Transverse colon (tissue), 4 donors: ENCODE results near the gene CAGE1. TPM values are rescaled to one million over a fixed set of nuclear protein-coding genes. Genes with fewer than 3 reads are reported as not detected.

Experiments used
- DNase-seq: peaks from one replicate; pipeline ENCODE4 v3.0.0-alpha.2; 2019
- H3K27ac ChIP-seq, 4 donors: fragments of 200-600 bp; sonication (generic); 2 replicates each; pipeline ENCODE4 v1.5.1; 2016 to 2018; ENCODE audit warnings: inconsistent platforms in 4 of 4
- H3K27me3 ChIP-seq: fragments of 200-600 bp; sonication (generic); 2 replicates; pipeline ENCODE4 v1.5.1; 2017; ENCODE audit warnings: inconsistent platforms
- H3K36me3 ChIP-seq, 4 donors: fragments of 200-600 bp; sonication (generic); 2 replicates each; pipeline ENCODE4 v1.5.1; 2017 to 2019; ENCODE audit warnings: inconsistent platforms in 4 of 4
- H3K4me1 ChIP-seq, 4 donors: fragments of 200-600 bp; sonication (generic); 2 replicates each; pipeline ENCODE4 v1.5.1; 2017 to 2020; ENCODE audit warnings: inconsistent platforms in 4 of 4
- H3K4me3 ChIP-seq, 4 donors: fragments of 200-600 bp; sonication (generic); 1 replicate in 1 of 4; 2 replicates in 3 of 4; pipeline versions ENCODE4 v1.5.1 to v1.6.1; 2017 to 2019; ENCODE audit warnings: inconsistent platforms in 4 of 4
- H3K9me3 ChIP-seq, 2 donors: fragments of 200-600 bp; sonication (generic); 2 replicates each; pipeline ENCODE4 v1.5.1; 2017 to 2019; ENCODE audit warnings: inconsistent platforms in 2 of 2
- EP300 ChIP-seq: sonication (generic); formaldehyde crosslinking; IDR thresholded peaks from one replicate; pipeline ENCODE4 v1.6.1; 2017; ENCODE audit warnings: antibody characterized with exemption, low read depth
- POLR2A ChIP-seq: fragments of 450-650 bp; IDR thresholded peaks from one replicate; pipeline ENCODE4 v1.6.1; 2016; ENCODE audit warnings: antibody characterized with exemption, mild to moderate bottlenecking, moderate library complexity
- POLR2AphosphoS5 ChIP-seq, 3 donors: sonication (generic); formaldehyde crosslinking; IDR thresholded peaks; one replicate each; pipeline ENCODE4 v1.6.1; 2016; ENCODE audit warnings: antibody characterized with exemption in 3 of 3
- WGBS, 2 donors: methylation state at CpG; one replicate each; pipeline ENCODE4 v1.1.5; 2018; ENCODE audit warnings: low coverage in 1 of 2; 5-methylcytosine and 5-hydroxymethylcytosine counted together
- in situ Hi-C, 4 donors: fragments of 200-750 bp; cut with MboI; loops; one replicate each; pipeline versions ENCODE4 v1.15.0 to v1.15.1; 2017; ENCODE audit warnings: low sequenced_read_pairs in 3 of 4, low pct_ligation_motif_present in 1 of 4, low pct_unique_long_range_greater_than_20kb in 1 of 4
- intact Hi-C: fragments of 100-400 bp; cut with DNase I; formaldehyde crosslinking; loops from one replicate; pipeline ENCODE4 v1.15.1; 2023; ENCODE audit warnings: low total_unique reads
- total RNA-seq, 4 donors: library from RNA; depleted of rRNA; stranded (reverse); fragments of >200 nt; gene quantifications; one replicate each; pipeline ENCODE4 v1.1.0, GENCODE V29; 2016
- TF ChIP-seq, protein P1 (sequence below), 5 experiments: fragments of 200-600 bp in 3 of 5; fragments of 450-650 bp in 2 of 5; sonication (generic) in 3 of 5; IDR thresholded peaks; 1 replicate in 2 of 5; 2 replicates in 3 of 5; pipeline ENCODE4 v1.5.1; 2016 to 2017; ENCODE audit warnings: antibody characterized with exemption in 5 of 5, inconsistent platforms in 3 of 5, mild to moderate bottlenecking in 2 of 5, moderate library complexity in 1 of 5

The CAGE1 gene
- total RNA-seq, 4 donors from 2014 or later = not detected

DNA sequence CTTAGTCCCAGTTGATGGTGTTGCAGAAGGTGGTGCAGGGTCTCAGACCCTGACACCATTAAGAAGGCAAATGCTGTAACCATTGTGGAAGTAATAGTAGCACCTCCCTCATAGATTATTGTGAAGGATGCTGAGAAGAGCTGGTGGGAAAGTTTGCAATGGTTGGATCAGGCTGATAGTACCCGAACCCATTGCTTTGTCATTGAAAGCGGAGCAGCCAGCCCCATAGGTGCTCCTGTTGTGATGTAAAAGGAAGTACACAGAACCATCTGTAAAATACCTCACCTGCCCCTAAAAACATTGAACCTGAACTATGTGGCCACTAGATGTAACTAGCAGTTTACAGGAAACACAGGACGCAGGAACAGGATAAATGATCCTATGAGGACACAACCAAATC, 31.5 kb upstream of the CAGE1 start:
- no peak overlapping the region for H3K27ac ChIP-seq
- in situ Hi-C loops (loop anchor here in 3 of 4 donors (25.0 kb wide), 2 partner anchors 134 to 166 kb away; partner anchors contain the start of gene SNRNP48 (in 2 of the 3)), intact Hi-C loops (no loop called here)
- no peaks in the 10 kb centered on the region for H3K27me3 ChIP-seq
- 91 to 94% methylated on average over 2 to 3 of the region's 3 CpGs for WGBS, 2 donors
- no peak overlapping the region for H3K4me3 ChIP-seq
- no peaks in the 10 kb centered on the region for H3K9me3 ChIP-seq
- H3K4me1 ChIP-seq = no peaks in the 10 kb centered on the region
- peaks cover 0 to 23% (median 10%) of the 10 kb centered on the region in 4 donors for H3K36me3 ChIP-seq
- DNase-seq = no peak
- no peak for TF ChIP-seq POLR2AphosphoS5 (IDR thresholded peaks at IDR 0.05)

DNA sequence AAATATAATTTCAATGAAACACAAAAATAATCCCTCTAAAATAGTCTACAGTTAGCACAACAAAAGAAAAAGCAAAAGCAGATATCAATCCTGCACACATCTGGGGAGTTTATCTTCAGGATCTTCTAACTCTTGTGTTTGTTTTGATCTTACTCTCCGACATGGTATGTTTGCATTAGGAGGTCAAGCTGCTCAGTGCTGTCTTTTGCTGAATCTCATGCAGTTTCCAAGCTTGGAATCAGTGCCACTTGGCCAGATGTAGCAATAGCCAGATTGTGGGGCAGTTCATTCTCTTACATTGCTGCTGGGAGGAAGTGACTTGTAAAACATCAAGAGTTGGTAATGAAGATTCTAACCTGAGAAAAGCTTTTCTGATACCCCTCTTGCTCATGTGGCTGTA, 29.5 kb upstream of the CAGE1 start:
- in situ Hi-C loops = loop anchor here in 3 of 4 donors (25.0 kb wide), 2 partner anchors 132 to 168 kb away; partner anchors contain the start of gene SNRNP48 (in 2 of the 3)
- Histone ChIP-seq H3K27me3 (no peaks in the 10 kb centered on the region), H3K4me1 (peaks cover 0 to 3% (median 2%) of the 10 kb centered on the region in 4 donors), H3K4me3 (no peak overlapping the region), H3K36me3 (peaks cover 0 to 43% (median 14%) of the 10 kb centered on the region in 4 donors), H3K9me3 (no peaks in the 10 kb centered on the region), H3K27ac (no peak overlapping the region)
- intact Hi-C loops = no loop called here
- no peak for TF ChIP-seq EP300
- TF ChIP-seq, protein P1, sequence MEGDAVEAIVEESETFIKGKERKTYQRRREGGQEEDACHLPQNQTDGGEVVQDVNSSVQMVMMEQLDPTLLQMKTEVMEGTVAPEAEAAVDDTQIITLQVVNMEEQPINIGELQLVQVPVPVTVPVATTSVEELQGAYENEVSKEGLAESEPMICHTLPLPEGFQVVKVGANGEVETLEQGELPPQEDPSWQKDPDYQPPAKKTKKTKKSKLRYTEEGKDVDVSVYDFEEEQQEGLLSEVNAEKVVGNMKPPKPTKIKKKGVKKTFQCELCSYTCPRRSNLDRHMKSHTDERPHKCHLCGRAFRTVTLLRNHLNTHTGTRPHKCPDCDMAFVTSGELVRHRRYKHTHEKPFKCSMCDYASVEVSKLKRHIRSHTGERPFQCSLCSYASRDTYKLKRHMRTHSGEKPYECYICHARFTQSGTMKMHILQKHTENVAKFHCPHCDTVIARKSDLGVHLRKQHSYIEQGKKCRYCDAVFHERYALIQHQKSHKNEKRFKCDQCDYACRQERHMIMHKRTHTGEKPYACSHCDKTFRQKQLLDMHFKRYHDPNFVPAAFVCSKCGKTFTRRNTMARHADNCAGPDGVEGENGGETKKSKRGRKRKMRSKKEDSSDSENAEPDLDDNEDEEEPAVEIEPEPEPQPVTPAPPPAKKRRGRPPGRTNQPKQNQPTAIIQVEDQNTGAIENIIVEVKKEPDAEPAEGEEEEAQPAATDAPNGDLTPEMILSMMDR (IDR thresholded peaks at IDR 0.05) = no peak
- TF ChIP-seq POLR2AphosphoS5 (IDR thresholded peaks at IDR 0.05) = no peak
- TF ChIP-seq POLR2A = no peak
- WGBS, 2 donors = 44 to 67% methylated on average over 1 of the region's 1 CpG
- no peak for DNase-seq

DNA sequence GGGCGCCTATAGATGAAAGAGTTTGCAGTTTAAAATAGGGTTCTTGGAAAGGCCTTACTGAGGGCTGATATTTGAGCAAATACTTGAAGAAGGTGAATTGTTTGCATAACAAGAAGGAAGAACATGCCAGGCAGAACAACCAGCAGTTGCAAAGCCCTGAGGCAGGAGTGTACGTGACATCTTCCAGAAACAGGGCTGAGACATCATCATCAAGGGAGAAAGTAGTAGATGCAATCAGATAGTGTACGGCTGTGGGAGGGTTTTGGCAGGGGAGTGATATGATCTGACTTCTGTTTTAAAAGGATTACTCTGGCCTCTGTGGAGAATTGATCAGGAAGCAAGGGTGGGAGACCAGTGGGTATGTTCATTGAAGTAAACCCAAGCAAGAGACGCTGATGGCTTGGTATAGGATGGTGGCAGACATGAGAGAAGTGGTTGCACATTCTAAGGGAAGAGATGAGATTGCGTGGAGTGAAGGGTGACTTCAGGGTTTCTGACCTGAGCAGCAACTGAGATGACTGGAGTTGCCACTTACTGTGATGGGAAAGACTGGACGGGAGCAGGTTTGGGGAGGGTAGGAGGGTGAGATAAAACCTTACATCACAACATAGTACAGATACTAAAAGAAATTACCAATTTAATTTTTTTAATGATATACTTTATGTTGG, 28.8 kb upstream of the CAGE1 start:
- no peaks in the 10 kb centered on the region for H3K27me3 ChIP-seq
- 87 to 92% methylated on average over 6 of the region's 6 CpGs for WGBS, 2 donors
- H3K36me3 ChIP-seq = peaks cover 0 to 44% (median 14%) of the 10 kb centered on the region in 4 donors
- H3K9me3 ChIP-seq = no peaks in the 10 kb centered on the region
- in situ Hi-C loops (loop anchor here in 3 of 4 donors (25.0 kb wide), 2 partner anchors 131 to 169 kb away; partner anchors contain the start of gene SNRNP48 (in 2 of the 3)), intact Hi-C loops (no loop called here)
- DNase-seq = no peak
- TF ChIP-seq POLR2A (no peak), EP300 (no peak), POLR2AphosphoS5 (IDR thresholded peaks at IDR 0.05) (no peak)
- TF ChIP-seq, protein P1 (IDR thresholded peaks at IDR 0.05) = no peak
- H3K27ac ChIP-seq = no peak overlapping the region
- peaks cover 0 to 10% (median 4%) of the 10 kb centered on the region in 4 donors for H3K4me1 ChIP-seq
- H3K4me3 ChIP-seq = no peak overlapping the region

DNA sequence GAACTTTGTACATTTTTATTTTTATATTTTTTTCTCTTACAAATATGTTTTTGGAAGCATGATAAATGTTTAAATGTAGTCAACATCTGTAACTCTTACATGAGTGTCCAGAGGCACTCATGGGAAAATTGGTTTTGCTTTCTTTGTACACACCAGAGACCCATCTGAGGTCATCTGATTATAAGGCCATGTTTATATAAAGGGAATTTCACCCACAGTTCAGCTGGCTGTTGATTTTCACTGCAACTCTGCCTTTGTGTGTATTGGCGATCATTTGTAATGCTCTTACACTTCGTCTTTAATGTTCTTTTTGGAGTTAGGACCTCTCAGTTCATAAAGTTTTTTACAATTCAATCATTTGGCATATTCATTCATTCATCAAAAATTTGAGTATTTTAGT, 28.1 kb upstream of the CAGE1 start:
- intact Hi-C loops (no loop called here), in situ Hi-C loops (loop anchor here in 3 of 4 donors (25.0 kb wide), 2 partner anchors 130 to 170 kb away; partner anchors contain the start of gene SNRNP48 (in 2 of the 3))
- H3K4me3 ChIP-seq = no peak overlapping the region
- no peak for DNase-seq
- peaks cover 0 to 17% (median 8%) of the 10 kb centered on the region in 4 donors for H3K4me1 ChIP-seq
- H3K27ac ChIP-seq = no peak overlapping the region
- H3K9me3 ChIP-seq = no peaks in the 10 kb centered on the region
- TF ChIP-seq EP300 (no peak), POLR2A (no peak), POLR2AphosphoS5 (IDR thresholded peaks at IDR 0.05) (no peak)
- TF ChIP-seq, protein P1 (IDR thresholded peaks at IDR 0.05) = no peak
- peaks cover 0 to 46% (median 17%) of the 10 kb centered on the region in 4 donors for H3K36me3 ChIP-seq
- H3K27me3 ChIP-seq = no peaks in the 10 kb centered on the region
- 80 to 85% methylated on average over 2 of the region's 2 CpGs for WGBS, 2 donors
